ENCODE measurements around the gene OPCML.

The OPCML gene

DNA sequence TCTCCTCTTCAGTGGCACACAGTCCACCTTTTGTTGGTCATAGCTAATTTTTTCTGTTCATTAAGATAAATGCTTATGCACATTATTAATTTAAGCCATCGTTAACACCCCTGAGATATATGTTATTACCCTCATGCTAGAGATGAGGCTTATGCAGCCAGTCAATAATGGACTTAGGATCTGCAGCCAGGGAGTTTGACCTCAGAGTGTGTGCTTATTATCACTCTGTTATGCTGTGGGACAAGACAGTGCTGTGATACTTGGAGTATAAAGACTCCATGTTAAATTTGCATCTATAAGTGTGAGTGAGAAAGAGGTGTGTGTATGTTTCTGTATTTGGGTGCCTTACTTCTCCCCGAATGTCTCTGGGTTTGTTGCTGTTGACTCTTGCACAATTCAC, 969.3 kb downstream of the OPCML start:
- Histone ChIP-seq H2AFZ (ENCODE audit: low read depth, low read length, severe bottlenecking) (no peak overlapping the region), H3K36me3 (ENCODE audit: low read length) (no peaks in the 10 kb centered on the region), H3K79me2 (ENCODE audit: insufficient read depth, low read length) (no peaks in the 10 kb centered on the region), H4K20me1 (ENCODE audit: low read depth, low read length) (no peaks in the 10 kb centered on the region), H3F3A (ENCODE audit: insufficient read depth) (no peaks in the 10 kb centered on the region), H3K4me3 (ENCODE audit: insufficient read depth, low read length, poor library complexity, severe bottlenecking) (no peak overlapping the region), H3K9me3 (ENCODE audit: insufficient read depth, low read length) (no peaks in the 10 kb centered on the region), H3K27ac (ENCODE audit: low read depth, low read length) (no peak overlapping the region), H3K27me3 (ENCODE audit: low read length) (no peaks in the 10 kb centered on the region), H3K4me2 (ENCODE audit: low read depth, low read length, poor library complexity, severe bottlenecking) (no peak overlapping the region), H3K9me2 (replicated peaks; ENCODE audit: insufficient read depth, low read length) (no peaks in the 10 kb centered on the region), H3K9ac (ENCODE audit: low read length) (no peak overlapping the region)
- no peak for TF ChIP-seq EZH2phosphoT487 (conservative IDR thresholded peaks at IDR 0.05; ENCODE audit: low read length)
- TF ChIP-seq, protein P1, sequence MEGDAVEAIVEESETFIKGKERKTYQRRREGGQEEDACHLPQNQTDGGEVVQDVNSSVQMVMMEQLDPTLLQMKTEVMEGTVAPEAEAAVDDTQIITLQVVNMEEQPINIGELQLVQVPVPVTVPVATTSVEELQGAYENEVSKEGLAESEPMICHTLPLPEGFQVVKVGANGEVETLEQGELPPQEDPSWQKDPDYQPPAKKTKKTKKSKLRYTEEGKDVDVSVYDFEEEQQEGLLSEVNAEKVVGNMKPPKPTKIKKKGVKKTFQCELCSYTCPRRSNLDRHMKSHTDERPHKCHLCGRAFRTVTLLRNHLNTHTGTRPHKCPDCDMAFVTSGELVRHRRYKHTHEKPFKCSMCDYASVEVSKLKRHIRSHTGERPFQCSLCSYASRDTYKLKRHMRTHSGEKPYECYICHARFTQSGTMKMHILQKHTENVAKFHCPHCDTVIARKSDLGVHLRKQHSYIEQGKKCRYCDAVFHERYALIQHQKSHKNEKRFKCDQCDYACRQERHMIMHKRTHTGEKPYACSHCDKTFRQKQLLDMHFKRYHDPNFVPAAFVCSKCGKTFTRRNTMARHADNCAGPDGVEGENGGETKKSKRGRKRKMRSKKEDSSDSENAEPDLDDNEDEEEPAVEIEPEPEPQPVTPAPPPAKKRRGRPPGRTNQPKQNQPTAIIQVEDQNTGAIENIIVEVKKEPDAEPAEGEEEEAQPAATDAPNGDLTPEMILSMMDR (IDR thresholded peaks at IDR 0.05; ENCODE audit: insufficient read depth, low read length, poor library complexity, severe bottlenecking): no peak

DNA sequence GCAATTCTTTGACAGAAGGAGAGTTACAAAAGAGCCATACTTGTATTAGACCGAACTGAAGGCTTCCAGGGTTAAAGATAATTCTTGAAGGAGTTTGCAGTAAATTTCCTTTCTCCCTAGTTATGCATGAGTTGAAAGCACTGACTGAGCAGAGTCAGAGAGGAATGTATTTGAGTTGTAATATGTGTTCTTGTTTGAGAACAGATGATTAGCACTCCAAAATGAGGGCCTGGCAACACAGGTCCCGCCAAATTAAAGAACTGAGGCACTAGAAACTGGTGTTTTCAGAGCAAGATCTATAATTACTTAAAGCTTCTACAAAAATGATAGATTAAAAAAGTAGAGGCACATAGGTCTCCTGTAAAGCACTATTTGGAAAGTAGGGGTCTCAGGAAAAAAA, 970.4 kb downstream of the OPCML start:
- Histone ChIP-seq H3K36me3 (ENCODE audit: low read length) (no peaks in the 10 kb centered on the region), H3K4me3 (ENCODE audit: insufficient read depth, low read length, poor library complexity, severe bottlenecking) (no peak overlapping the region), H4K20me1 (ENCODE audit: low read depth, low read length) (no peaks in the 10 kb centered on the region), H3K27me3 (ENCODE audit: low read length) (no peaks in the 10 kb centered on the region), H3K4me2 (ENCODE audit: low read depth, low read length, poor library complexity, severe bottlenecking) (no peak overlapping the region), H3K9ac (ENCODE audit: low read length) (no peak overlapping the region), H3F3A (ENCODE audit: insufficient read depth) (no peaks in the 10 kb centered on the region), H3K79me2 (ENCODE audit: insufficient read depth, low read length) (no peaks in the 10 kb centered on the region), H3K27ac (ENCODE audit: low read depth, low read length) (no peak overlapping the region), H2AFZ (ENCODE audit: low read depth, low read length, severe bottlenecking) (no peak overlapping the region), H3K9me2 (replicated peaks; ENCODE audit: insufficient read depth, low read length) (no peaks in the 10 kb centered on the region), H3K9me3 (ENCODE audit: insufficient read depth, low read length) (no peaks in the 10 kb centered on the region)
- no peak for TF ChIP-seq EZH2phosphoT487 (conservative IDR thresholded peaks at IDR 0.05; ENCODE audit: low read length)
- TF ChIP-seq, protein P1 (IDR thresholded peaks at IDR 0.05; ENCODE audit: insufficient read depth, low read length, poor library complexity, severe bottlenecking): no peak

DNA sequence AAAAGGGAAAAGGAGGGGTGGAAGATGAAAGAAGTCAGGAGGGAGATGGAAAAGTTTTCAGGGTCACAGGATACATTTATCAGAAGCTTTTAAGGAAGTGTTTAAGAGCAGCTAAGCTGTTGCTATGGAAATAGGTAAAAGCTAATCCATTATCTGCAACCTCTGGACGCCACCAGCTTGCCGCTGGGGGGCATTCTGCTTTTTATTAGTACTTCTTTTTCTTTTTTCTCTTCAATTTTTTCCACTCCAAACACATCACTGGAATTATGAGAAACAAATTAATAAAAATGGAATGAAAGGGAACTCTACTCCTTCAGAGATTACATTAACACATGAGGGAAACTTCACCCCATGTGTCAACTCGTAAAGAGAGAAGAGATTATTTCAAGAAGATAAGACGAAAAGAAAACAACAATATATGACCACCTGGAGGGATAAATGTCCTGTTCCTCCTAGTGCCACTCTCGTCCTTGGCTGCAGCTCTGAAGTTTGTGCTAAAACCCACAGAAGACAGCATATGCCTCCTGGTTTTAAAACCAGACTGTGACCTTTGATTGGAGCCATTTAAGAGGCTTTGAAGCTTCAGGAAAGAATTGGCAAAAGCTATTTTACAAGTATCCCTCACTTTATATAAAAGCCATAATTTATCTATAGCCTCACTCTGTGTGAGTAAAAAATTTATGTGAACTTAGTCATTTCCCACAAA, 972.8 kb downstream of the OPCML start:
- no peaks in the 10 kb centered on the region for H3K36me3 ChIP-seq (ENCODE audit: low read length)
- no peaks in the 10 kb centered on the region for H3K9me3 ChIP-seq (ENCODE audit: insufficient read depth, low read length)
- TF ChIP-seq, protein P1 (IDR thresholded peaks at IDR 0.05; ENCODE audit: insufficient read depth, low read length, poor library complexity, severe bottlenecking): no peak
- TF ChIP-seq EZH2phosphoT487 (conservative IDR thresholded peaks at IDR 0.05; ENCODE audit: low read length): no peak
- H3K79me2 ChIP-seq (ENCODE audit: insufficient read depth, low read length): no peaks in the 10 kb centered on the region
- no peak overlapping the region for H3K9ac ChIP-seq (ENCODE audit: low read length)
- no peaks in the 10 kb centered on the region for H4K20me1 ChIP-seq (ENCODE audit: low read depth, low read length)
- H3K4me3 ChIP-seq (ENCODE audit: insufficient read depth, low read length, poor library complexity, severe bottlenecking): no peak overlapping the region
- H2AFZ ChIP-seq (ENCODE audit: low read depth, low read length, severe bottlenecking): no peak overlapping the region
- no peaks in the 10 kb centered on the region for H3K9me2 ChIP-seq (replicated peaks; ENCODE audit: insufficient read depth, low read length)
- H3F3A ChIP-seq (ENCODE audit: insufficient read depth): no peaks in the 10 kb centered on the region
- no peaks in the 10 kb centered on the region for H3K27me3 ChIP-seq (ENCODE audit: low read length)
- H3K4me2 ChIP-seq (ENCODE audit: low read depth, low read length, poor library complexity, severe bottlenecking): no peak overlapping the region
- H3K27ac ChIP-seq (ENCODE audit: low read depth, low read length): no peak overlapping the region
